Stimulated activated CD4-positive, alpha-beta T cell treated with anti-CD3 and anti-CD28 coated beads, Interleukin-12 subunit alpha, Interleukin-12 subunit beta, amount 100 ng/mL, for 4 hours (primary cell): Measurements from ENCODE around the gene VSTM4.

ENCODE experiments used
- DNase-seq: peaks from one replicate; pipeline ENCODE4 v3.0.0-alpha.2; 2020

The VSTM4 gene

GRCh38 chr10:49068209-49068608 lies 47.1 kb downstream of the VSTM4 start:
- no peak for DNase-seq

DNA sequence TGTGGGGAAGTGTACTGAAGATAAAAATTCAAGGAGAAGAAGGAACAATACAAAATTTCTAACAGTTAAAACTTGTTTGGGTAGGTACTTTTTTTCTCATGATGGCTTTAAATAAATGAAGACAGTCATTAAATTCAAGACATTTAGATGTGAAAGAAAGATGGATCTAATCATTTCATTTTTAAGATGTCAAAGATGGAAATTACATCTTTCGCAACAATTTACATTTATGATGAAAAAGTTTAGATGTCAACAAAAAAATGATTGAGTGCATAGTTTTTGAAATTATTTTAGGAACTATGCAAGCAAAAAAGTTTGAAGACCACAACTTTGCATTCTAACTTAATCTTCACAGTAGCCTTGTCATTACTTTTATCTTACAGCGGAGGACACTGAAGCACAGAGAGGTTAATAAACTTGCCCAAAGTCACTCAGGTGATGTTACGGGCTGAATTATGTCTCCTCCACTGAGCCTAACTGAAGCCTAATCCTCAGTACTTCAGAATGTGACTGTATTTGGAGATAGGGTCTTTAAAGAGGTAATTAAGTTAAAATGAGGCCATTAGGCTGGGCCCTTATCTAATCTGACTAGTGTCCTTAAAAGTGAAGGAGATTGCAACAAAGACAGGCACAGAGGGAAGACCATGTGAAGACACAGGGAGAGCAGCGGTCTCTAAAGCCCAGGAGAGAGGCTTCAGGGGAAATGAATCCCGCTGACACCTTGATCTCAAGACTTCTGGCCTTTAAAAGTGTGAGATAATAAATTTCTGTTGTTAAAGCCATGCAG lies 48.2 kb downstream of the VSTM4 start:
- DNase-seq = no peak

DNA sequence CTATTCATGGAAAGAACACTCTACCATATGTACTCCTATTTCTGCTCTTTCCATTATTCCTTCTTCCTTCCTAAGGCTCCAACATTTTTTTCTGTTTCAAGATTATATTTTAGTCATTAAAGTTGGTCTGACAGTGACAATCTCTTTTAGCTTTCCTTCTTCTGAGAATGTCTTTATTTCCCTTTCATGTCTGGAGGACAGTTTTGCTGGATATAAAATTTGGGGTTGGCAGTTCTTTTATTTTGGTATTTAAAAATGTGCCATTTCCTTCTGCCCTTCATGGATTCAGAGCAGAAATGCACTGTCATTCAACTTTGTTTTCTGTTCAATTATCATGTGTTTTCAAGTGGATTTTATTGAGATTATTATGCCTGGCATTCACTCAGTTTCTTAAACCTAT lies 53.1 kb downstream of the VSTM4 start:
- no peak for DNase-seq

- no peak for DNase-seq
Observed at GRCh38 chr10:49061667-49062066, 53.7 kb downstream of the VSTM4 start.

- no peak for DNase-seq
Observed at GRCh38 chr10:49058463-49059255, 56.7 kb downstream of the VSTM4 start.

- DNase-seq = no peak
Observed at GRCh38 chr10:49057231-49057880, 58.0 kb downstream of the VSTM4 start.

- no peak for DNase-seq
Observed at GRCh38 chr10:49056356-49056755, 59.0 kb downstream of the VSTM4 start.

DNA sequence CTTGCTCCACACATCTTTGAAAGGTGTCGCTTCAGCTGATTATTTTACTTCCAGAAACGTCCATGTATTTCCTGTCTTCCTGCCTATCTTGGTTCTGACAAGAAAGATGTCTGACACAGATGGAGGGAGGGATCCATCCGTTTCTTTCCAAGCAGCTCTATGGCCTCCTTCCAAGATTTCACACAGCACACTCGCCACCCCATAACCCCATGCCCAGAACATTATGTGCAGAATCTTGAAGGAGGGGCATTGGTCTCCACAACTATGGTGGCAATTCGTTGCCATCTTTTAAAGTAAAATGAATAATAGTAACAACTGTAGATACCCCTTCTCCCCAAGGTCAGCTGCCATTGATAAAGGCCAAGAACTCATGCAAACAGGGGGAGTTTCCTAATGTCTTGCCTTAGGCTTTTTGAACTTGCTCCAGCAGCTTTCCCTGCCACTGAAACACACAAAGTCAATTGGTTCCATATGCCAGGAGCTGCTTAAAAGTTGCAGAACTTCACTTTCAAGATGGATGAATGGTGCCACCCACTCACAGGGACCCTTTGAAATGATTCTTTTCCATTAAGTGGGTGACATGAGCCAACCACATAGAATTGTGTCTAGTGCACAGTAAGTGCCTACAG lies 60.0 kb downstream of the VSTM4 start:
- DNase-seq = no peak

GRCh38 chr10:49054753-49055152 lies 60.6 kb downstream of the VSTM4 start:
- DNase-seq = no peak

DNA sequence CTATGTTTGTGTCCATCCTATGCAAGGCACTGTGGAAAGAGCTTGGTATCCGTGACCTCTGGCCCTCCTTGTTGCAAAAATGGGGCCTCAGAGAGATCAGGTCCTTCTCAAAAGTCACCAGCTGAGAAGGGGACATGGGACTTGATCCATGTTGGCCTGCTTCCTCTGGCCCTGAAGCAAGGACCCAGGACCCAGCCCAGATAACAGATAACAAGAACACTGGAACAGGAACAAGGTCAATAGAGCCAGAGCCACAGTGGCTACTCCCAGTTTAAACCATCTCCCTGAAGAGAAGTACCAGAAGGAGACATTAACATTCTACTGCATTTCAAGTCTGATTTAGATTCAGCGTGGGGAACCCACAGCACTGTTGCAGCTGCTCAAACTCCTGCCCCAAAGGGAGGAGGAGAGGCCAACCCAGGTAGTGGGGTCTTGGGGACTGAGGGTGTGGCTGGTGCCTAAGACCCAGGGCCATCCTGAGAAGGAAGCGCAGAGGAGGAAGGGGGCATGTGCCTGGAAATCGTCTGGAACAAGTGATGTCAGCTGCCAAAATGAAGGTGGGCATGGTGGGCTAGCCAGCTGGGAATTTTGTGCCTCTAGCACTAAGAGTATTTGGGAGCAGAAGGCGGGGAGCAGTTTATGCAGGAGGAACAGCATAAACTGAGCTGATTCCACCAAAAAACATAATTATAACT lies 61.2 kb downstream of the VSTM4 start:
- no peak for DNase-seq

DNA sequence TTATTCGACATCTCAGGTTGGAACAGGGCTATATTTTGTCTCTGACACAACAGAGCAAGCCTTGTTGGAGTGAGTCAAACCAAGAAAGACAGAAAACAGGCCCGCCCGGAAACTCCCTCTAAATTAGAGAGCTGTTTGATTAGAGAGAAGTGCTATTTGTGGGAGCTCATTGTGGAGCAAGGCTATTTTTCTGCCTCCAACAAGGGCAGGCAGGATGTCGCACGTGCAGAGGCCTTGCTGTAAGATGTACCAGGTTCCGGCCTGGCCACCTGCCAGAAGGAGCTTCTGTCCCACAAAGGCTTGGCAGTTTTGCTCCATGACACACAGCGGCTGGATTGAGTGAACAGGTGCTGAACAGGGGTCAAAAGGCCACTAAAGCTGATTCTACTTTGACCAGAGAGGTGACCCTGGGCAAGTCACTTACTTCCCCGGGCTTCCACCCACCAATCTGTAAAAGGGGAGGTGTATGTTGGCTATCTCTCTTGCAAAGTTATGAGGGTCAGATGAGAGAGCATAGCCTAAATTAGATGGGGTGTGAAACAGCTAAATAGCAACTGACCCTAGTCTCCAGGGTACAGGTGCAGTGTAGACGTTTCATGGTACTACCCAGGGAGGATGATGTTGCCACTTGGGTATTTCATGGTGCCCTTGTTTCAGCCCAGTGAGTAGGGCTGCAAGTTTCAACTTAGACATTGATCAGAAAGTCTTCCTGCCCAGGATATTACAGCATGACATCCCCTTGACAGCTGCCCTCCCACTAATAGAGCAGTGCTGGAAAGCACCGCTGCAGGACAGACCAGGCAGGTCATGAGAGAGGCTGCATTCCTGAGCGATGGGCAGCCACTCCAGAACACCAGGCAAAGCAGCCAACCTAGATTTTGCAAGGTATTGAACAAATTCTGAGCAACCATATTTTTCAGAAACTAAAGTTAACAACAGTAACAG lies 62.0 kb downstream of the VSTM4 start:
- no peak for DNase-seq

- no peak for DNase-seq
Observed at GRCh38 chr10:49052069-49052468, 63.3 kb downstream of the VSTM4 start.

DNA sequence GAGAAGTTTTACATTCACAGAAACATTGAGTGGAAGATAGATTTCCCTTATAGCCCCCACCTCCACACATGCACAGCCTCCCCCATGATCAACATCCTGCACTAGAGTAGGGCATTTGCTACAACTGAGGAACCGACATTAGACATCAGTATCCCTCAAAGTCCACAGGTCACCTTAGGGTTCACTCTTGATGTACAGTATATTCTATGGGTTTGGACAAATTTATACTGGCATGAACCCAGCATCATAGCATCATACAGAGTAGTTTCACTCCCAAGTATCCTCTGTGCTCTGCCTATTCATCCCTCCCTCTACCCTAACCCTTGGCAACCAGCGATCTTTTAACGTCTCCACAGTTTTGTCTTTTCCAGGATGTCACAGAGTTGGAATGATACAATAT lies 64.4 kb downstream of the VSTM4 start:
- no peak for DNase-seq

GRCh38 chr10:49050366-49050765 lies 65.0 kb downstream of the VSTM4 start:
- no peak for DNase-seq

DNA sequence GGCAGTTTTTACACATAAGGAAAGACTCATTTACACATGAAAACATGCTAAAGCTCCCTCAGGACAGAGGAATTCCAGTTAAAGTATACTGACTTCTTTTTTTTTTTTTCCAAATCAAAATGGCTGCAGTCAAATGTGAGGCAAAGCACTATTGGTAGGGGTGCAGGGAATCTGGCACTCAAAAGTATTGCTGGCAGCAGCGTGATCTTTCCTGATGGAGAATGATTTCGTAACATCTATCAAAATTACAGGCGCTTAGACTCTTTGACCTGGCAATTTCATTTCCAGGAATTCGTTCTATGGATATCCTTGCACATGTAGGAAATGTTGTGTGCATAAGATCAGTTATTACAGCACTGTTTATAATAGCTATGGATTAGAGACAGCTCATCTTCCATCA lies 65.7 kb downstream of the VSTM4 start:
- DNase-seq = no peak

DNA sequence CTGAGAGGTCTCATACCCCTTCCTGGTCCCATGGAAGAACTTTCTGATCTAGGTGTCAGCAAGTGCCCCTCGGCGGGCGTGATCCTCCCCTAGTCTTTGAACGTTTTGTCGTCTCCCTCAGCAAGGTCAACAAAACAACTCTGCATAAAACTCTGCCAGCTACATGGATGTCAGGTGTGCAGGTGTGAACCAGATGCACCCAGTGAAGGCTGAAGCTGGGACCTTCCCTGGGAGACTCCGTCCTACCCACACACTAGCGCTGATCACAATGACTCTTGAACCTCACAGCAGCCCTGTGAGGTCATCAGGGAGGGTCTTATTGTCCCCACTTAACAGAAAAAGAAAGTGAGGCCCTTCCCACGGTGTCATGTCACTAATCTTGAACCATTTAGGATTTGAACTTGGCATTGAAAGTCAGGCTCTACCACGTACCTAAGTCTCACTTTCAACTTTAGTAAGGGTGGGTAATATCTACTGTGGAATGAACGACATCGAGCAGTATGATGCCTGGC lies 68.1 kb downstream of the VSTM4 start:
- no peak for DNase-seq

DNA sequence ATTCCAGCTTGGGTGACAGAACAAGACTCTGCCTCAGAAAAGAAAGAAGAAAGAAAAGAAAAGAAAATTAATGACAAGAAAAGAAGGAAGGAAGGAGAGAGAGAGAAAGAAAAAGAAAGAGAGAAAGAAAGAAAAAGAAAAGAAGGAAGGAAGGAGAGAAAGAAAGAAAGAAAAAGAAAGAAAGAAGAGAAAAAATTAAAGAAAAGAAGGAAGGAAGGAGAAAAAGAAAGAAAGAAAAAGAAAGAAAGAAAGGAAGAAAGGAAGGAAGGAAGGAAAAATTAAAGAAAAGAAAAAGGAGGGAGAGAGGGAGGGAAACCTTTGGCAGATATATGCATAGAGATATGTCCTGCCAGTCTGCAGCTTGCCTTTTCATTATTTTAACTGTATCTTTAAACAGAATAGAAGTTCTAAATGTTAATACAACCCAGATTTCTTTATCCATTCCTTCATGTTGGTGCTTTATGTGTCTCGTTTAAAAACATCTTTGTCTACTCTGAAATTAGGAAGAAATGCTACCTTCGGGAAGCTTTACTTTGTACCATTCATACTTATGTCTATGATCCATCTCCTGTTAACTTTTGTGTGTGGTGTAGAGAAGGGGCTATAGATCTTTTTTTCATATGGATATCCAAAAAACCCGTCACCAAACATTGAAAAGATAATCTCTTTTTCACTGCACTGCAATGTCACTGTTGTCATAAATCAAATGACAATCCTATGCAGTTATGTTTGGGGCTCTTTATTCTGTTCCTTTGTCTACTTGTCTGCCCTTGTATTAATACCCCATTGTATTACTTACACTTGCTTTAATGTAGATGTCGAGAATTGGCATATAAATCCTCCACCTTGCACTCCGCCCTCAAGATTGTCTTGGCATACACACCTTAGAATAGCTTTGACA lies 70.8 kb downstream of the VSTM4 start:
- no peak for DNase-seq

DNA sequence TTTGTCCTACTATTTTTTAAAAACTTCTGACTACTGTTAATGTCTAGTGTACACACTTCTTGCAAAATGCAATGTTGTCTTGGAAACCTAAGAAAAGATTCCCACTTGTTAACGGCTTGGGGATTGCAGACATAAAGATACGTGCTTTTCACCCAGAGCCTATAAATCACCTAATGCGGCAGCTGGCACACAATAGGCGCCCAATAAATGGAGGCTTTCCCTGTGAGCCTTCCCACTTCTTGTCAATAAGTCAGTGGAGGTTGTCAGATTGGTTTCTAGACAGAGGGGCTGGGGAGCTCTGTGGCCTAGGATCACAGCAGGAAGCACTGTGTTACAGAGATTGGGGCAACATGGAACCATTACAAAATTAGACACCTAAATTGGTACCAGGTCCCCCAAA lies 74.7 kb downstream of the VSTM4 start:
- DNase-seq = no peak

- no peak for DNase-seq
Observed at GRCh38 chr10:49039409-49039808, 75.9 kb downstream of the VSTM4 start.

DNA sequence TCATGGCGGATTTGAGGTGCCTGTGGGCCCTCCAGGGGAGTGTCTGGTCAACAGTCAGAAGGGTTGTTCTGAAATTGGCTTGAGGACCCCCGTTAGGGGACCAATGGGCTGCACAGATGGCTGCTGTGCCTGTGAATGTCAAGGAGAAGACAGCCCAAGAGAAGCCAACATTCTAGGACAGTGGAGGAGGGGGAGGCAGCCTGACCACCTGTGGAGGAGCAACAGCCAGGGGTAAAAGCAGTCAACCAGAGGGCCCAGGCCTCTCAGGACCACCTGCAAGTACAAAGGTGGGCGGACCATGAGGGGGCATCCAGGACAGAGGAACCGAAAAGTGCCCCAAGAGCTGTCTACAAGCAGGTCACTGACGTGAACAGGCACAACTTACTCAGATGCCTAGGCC lies 76.6 kb downstream of the VSTM4 start:
- DNase-seq = no peak
